Measurements from ENCODE around the gene NDE1. TPM values are rescaled to one million over a fixed set of nuclear protein-coding genes. Genes with fewer than 3 reads are reported as not detected.

The NDE1 gene
- total and polyA plus RNA-seq, 2 experiments from 2014 or later = 10.3 to 11.8 TPM

DNA sequence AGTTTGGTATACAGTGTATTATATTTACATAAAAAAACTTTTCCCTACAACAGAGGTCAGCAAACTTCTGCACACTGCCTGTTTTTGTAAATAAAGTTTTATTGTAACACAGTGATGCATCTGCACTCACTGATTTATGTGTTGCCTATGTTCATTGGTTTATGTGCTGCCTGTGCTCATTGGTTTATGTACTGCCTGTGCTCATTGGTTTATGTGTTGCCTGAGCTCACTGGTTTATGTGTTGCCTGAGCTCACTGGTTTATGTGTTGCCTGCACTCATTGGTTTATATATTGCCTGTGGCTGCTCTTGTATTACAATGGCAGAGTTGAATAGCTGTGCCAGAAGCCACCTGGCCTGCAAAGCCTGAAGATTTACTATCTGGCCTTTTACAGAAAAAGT, 125.2 kb downstream of the NDE1 start:
- H3K36me3 ChIP-seq (replicated peaks; ENCODE audit: insufficient read depth, low read depth) = no peaks in the 10 kb centered on the region
- no peak overlapping the region for H3K27ac ChIP-seq
- H3K4me3 ChIP-seq = no peak overlapping the region
- H3K9me2 ChIP-seq (replicated peaks; ENCODE audit: insufficient read depth) = no peaks in the 10 kb centered on the region
- no peaks in the 10 kb centered on the region for H3K4me1 ChIP-seq (ENCODE audit: insufficient read depth)
- H4K20me1 ChIP-seq (ENCODE audit: insufficient read depth, poor library complexity, severe bottlenecking) = no peaks in the 10 kb centered on the region
- H3K27me3 ChIP-seq = peaks cover 8% of the 10 kb centered on the region
- H3K4me2 ChIP-seq = no peak overlapping the region
- no peak for DNase-seq (ENCODE audit: low spot score)
- H2AFZ ChIP-seq = no peak overlapping the region
- H3K9me3 ChIP-seq (ENCODE audit: low read depth) = no peaks in the 10 kb centered on the region
- TF ChIP-seq EZH2 (IDR thresholded peaks at IDR 0.05; ENCODE audit: borderline replicate concordance) (no peak), EZH2phosphoT487 (IDR thresholded peaks at IDR 0.05; ENCODE audit: low read depth, severe bottlenecking, unreplicated experiment) (no peak)
- TF ChIP-seq, protein P1, sequence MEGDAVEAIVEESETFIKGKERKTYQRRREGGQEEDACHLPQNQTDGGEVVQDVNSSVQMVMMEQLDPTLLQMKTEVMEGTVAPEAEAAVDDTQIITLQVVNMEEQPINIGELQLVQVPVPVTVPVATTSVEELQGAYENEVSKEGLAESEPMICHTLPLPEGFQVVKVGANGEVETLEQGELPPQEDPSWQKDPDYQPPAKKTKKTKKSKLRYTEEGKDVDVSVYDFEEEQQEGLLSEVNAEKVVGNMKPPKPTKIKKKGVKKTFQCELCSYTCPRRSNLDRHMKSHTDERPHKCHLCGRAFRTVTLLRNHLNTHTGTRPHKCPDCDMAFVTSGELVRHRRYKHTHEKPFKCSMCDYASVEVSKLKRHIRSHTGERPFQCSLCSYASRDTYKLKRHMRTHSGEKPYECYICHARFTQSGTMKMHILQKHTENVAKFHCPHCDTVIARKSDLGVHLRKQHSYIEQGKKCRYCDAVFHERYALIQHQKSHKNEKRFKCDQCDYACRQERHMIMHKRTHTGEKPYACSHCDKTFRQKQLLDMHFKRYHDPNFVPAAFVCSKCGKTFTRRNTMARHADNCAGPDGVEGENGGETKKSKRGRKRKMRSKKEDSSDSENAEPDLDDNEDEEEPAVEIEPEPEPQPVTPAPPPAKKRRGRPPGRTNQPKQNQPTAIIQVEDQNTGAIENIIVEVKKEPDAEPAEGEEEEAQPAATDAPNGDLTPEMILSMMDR (IDR thresholded peaks at IDR 0.05; ENCODE audit: poor library complexity) = no peak
- no peaks in the 10 kb centered on the region for H3K79me2 ChIP-seq

GRCh38 chr16:15775663-15776304, 125.7 kb downstream of the NDE1 start:
- Histone ChIP-seq H3K9me3 (ENCODE audit: low read depth) (no peaks in the 10 kb centered on the region), H2AFZ (no peak overlapping the region), H3K4me1 (ENCODE audit: insufficient read depth) (no peaks in the 10 kb centered on the region), H3K4me3 (no peak overlapping the region), H3K9me2 (replicated peaks; ENCODE audit: insufficient read depth) (no peaks in the 10 kb centered on the region), H3K27ac (no peak overlapping the region), H3K79me2 (no peaks in the 10 kb centered on the region), H3K36me3 (replicated peaks; ENCODE audit: insufficient read depth, low read depth) (no peaks in the 10 kb centered on the region), H3K27me3 (peaks cover 5% of the 10 kb centered on the region), H3K4me2 (no peak overlapping the region), H4K20me1 (ENCODE audit: insufficient read depth, poor library complexity, severe bottlenecking) (no peaks in the 10 kb centered on the region)
- no peak for DNase-seq (ENCODE audit: low spot score)
- WGBS (ENCODE audit: low lambda C conversion rate, missing lambda C conversion rate) = 84% methylated on average over 7 of the region's 7 CpGs
- no peak for TF ChIP-seq EZH2phosphoT487 (IDR thresholded peaks at IDR 0.05; ENCODE audit: low read depth, severe bottlenecking, unreplicated experiment)
- TF ChIP-seq, protein P1 (IDR thresholded peaks at IDR 0.05; ENCODE audit: poor library complexity) = no peak
- no peak for TF ChIP-seq EZH2 (IDR thresholded peaks at IDR 0.05; ENCODE audit: borderline replicate concordance)

MicroRNAs encoded within 50 kb of the gene (microRNA counts, 767-probe panel; counts per million panel counts)
- microRNA hsa-miR-484 = not detected

Other genes with a start within 250 kb of the NDE1 start
- 5.9 and 10.3 TPM in 2 replicates for gene BMERB1, start 215.7 kb upstream of the NDE1 start, total RNA-seq
- 5.9 and 7.3 TPM in 2 replicates for gene BMERB1, start 215.7 kb upstream of the NDE1 start, polyA plus RNA-seq
- gene MARF1, start 7.1 kb upstream of the NDE1 start, total RNA-seq = 12.0 and 15.5 TPM in 2 replicates
- 7.0 and 8.8 TPM in 2 replicates for gene MARF1, start 7.1 kb upstream of the NDE1 start, polyA plus RNA-seq
- gene MYH11, start 206.8 kb downstream of the NDE1 start, total RNA-seq = 5.9 and 8.1 TPM in 2 replicates
- 0.59 and 3.8 TPM in 2 replicates for gene MYH11, start 206.8 kb downstream of the NDE1 start, polyA plus RNA-seq
- 34.9 and 39.8 TPM in 2 replicates for gene CEP20, start 238.4 kb downstream of the NDE1 start, total RNA-seq
- 20.5 and 21.5 TPM in 2 replicates for gene CEP20, start 238.4 kb downstream of the NDE1 start, polyA plus RNA-seq

Measured in hepatocyte (in vitro differentiated cells).